Measurements from ENCODE around the gene HNRNPUL1. TPM values are rescaled to one million over a fixed set of nuclear protein-coding genes. Genes with fewer than 3 reads are reported as not detected.
"Not testable (repeated sequence)": the region's sequence is repeated elsewhere in the genome, so short reads cannot be mapped to it uniquely, and the experiment has no call there.

HNRNPUL1 gene
- 100 to 1,000 TPM; 116 to 147 TPM for total RNA-seq
- long read RNA-seq, partial matches to known transcripts = 11 of 16 reads
- long read RNA-seq, other reads (novel, unspliced or antisense) = 2 of 16 reads

DNA sequence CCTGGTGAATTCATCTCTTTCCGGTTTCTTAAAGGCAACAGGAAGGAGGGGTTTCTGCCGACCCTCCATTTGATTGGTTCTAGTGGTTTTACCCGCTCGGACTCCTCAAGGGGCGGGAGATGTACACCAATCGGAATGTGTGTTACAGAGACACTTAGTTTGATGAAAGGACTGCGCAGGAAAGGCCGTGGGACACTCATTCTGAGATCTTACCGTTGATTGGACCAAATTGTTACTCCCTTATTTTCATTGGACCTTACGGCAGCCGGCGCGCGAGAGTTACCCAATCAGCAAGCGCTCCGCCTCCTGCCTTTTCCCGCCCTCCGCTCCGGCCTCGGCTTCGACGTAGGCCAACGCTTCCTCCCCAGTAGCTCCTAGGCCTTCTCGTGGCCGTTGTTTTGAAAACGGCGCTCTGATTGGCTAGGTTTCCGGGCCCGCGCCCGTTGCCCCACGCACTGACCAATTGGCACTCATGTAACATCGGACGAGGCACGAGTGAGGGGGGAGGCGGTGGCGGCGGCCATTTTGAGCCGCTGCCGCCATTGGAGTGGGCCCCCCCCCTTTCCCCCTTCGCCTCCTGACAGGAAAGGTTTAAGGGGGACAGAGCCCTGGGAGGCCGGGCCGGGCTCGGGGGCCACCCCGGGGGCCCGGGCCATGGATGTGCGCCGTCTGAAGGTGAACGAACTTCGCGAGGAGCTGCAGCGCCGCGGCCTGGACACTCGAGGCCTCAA, at the start of gene HNRNPUL1:
HNRNPUL1 (plus strand) TSS at position 523 of the 731 bp plus-strand sequence; CDS start at position 655, 132 bp downstream.
- ATAC-seq = peak; percentile 85 to 87
- intact Hi-C loops (cut with DNase I) = loop anchor here in 1 of 2 donors (2.0 kb wide), 2 partner anchors 37 to 45 kb away; no protein-coding TSS in a partner anchor
- peak; percentile 98 for DNase-seq

DNA sequence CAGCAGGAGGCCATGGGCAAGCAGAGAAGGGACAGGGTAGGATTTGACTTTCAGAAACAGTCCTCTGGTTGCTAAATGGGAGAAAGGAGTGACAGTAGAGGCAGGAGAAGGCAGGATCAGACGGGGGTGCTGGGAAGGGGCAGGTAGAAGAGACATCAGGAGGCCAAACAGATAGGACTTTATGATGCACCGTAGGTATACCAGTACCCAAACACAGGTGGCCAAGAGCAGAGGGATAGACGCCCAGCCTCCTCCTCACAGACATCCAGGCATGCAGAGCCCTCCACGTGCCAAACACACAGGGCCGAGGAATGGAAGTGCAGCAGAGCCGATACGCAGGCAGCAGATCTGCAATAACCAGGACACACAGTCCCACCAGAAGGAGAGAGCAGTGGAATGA, 46.4 kb upstream of the HNRNPUL1 start:
- DNase-seq = no peak
- no peak for ATAC-seq
- intact Hi-C loops (cut with DNase I) = no loop called here

DNA sequence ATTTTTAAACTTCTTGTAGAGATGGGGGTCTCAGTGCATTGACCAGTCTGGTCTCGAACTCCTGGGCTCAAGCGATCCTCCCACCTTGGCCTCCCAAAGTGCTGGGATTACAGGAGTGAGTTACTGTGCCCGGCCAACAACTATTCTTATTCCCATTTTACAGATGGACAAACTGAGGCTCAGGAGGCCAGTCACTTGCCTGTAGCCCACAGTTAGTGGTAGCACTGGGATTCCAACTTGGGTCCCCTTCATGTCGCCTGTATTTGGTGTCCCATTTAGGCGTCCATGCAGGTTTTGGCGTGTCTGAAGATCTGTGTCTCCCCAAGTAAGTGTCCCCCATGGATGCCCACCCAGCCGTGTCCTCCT, 45.9 kb upstream of the HNRNPUL1 start:
- ATAC-seq = no peak
- intact Hi-C loops (cut with DNase I) = no loop called here

DNA sequence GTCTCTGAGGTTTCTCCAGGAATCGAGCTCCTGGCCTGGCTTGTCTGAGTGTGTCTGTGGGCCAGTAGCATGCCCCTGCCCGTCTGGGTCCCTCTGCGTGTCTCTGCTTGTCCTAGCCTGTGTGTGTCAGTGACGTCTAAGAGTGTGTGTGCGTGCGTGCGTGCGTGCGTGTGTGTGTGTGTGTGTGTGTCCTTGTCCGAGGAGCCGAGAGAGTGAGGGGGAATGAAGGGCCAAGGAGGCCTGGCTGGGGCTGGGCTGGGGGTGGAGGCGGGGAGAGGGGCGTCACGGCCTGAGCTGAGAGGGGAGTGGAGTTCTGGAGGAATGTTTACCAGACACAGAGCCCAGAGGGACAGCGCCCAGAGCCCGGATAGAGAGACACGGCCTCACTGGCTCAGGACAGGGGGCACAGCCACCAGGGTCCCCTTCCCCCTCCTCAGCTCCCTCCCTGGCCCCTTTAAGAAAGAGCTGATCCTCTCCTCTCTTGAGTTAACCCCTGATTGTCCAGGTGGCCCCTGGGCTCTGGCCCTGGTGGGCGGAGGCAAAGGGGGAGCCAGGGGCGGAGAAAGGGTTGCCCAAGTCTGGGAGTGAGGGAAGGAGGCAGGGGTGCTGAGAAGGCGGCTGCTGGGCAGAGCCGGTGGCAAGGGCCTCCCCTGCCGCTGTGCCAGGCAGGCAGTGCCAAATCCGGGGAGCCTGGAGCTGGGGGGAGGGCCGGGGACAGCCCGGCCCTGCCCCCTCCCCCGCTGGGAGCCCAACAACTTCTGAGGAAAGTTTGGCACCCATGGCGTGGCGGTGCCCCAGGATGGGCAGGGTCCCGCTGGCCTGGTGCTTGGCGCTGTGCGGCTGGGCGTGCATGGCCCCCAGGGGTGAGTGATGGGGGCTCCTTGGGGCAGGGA, 45.3 kb upstream of the HNRNPUL1 start, which contains the start of gene AXL:
AXL (plus strand) TSS at position 609 of the 893 bp plus-strand sequence; CDS start at position 779, 170 bp downstream.
- peak; percentile 80 for DNase-seq
- intact Hi-C loops (cut with DNase I) = no loop called here
- ATAC-seq = peak; percentile 80 to 83

More for the DNA sequence above, 45.9 kb upstream of the HNRNPUL1 start:
- no peak for DNase-seq

DNA sequence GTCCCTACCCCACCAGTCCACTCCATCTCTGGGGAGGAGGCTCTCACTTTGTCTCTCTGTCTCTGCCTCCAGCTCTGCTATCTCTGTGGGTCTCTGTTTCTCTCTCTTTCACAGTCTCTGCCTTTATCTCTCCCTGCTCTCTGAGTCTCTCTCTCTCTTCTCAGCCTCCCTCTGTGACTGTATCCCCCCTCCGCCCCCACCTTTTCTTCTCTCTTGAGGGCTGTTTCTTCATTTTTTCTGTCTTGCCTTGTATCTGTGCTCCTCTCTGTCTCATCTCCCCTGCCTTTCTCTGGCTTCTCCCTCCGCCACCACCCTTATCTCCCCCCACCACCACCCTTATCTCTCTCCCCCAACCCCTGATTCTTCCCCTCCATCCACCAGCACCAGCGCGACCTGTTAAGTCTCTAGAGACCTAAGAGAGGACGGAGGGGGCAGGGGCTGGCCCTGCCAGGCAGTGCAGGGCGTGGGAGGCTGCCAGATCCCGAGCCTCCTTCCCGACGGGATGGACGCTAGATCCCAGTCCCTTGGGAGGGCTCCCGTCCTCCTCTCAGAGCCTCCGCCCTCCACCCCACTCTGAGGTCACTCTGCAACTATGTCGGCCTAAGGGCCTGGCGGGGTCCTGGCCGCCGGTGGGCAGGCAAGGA, 44.1 kb upstream of the HNRNPUL1 start:
- intact Hi-C loops (cut with DNase I) = no loop called here
- DNase-seq (peak; percentile 72), ATAC-seq (peak; percentile 9 to 25)

DNA sequence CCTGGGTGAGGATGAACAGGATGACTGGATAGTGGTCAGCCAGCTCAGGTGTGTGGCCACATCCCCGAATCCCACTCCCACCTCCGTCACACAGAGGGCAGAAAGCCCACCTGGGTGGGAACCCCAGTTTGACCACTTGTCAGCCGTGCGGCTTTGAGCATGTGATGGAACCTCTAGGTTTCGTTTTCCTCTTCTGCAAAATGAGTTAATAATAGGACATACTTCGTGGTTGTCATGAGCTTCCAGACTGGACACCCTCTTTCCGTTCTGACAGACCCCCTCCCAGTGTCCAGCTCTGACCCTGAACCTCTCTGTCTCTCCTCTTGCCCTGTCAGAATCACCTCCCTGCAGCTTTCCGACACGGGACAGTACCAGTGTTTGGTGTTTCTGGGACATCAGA, 43.4 kb upstream of the HNRNPUL1 start:
- intact Hi-C loops (cut with DNase I) = no loop called here
- ATAC-seq = no peak
- DNase-seq = no peak

DNA sequence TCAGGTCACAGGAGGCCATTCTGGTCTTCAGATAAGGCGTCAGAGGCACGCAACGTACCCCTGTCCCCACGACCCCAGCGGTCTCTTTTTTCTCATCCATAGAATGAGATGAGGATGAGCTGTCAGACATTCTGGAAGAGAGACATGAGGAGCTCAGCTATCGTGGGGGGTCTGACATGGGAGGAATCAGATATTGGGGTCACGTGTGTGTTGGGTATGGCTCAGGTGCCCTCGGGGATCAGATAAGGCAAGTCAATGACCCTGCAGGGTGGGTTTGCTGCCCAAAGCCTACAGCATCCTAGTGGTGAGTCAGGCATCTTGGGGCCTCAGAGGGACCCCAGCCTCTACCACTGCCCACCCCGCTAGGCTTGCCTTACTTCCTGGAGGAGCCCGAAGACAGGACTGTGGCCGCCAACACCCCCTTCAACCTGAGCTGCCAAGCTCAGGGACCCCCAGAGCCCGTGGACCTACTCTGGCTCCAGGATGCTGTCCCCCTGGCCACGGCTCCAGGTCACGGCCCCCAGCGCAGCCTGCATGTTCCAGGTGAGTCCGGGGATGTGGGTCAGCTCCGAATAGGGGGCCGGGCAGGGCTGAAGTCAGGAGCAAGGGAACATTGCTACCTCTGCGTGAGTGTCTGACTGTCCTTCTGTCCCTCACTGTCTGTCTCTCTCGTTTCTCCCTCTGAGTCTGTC, 42.5 kb upstream of the HNRNPUL1 start:
- ATAC-seq (no peak), DNase-seq (no peak)
- intact Hi-C loops (cut with DNase I) = no loop called here

DNA sequence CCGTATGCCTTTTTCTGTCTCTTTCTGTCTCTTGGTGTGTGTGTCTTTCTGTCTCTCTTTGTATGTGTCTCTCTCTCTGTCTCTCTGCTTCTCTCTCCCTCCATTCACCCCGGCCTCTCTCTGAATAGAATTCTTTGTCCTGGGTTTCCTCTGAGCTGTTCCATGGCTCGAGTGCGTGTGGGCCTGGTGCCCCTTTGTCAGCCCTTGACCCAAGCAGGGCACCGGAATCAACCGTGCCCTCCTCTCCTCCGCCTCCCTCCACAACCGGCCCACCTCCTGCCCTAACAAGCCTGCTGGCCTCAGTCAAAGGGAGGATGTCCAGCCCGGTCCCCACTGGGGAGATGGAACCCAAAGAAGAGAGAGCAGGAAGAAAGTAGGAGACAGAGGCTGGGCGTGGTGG, 41.9 kb upstream of the HNRNPUL1 start:
- ATAC-seq (no peak), DNase-seq (no peak)
- intact Hi-C loops (cut with DNase I) = no loop called here

DNA sequence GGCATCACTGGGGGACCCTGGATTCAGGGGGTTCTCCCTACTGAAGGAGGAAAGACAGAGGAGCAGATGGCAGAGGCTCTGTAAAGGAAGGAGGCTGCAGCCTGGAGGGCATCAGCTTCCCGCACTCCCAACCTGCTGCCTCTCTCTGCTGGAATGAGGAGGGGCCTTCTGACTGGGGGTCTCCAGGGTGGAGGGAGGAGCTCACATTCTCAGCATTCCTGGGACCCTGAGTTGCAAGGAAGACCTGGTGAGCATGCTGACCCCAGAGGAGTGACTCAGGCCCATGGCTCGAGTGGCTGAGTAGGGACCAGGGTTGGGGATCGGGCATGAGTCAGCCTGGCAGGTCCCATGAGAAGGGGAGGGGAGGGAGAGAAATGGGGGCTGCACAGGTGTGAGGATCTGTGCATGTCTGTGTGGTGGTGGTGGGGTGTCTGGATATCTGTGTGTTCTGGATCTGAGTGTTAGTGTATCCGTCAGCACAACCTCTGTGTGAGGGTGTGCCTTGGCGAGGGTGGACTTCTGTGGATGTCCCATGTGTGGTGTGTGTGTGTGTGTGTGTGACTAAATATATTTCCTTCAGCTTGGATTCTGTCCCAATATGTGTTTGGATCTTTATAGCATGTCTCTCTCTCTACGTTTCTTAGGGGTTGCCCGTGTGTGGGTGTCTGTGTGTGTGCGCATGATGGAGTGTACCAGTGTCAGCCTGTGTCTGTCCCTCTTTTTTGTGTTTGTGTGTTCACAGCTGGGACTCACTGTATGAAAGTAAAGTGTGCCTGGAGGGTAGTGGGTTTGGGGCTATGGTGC, 40.5 kb upstream of the HNRNPUL1 start:
- ATAC-seq (peak in 1 of 2 donors; percentile 2), DNase-seq (no peak)
- intact Hi-C loops (cut with DNase I) = no loop called here

DNA sequence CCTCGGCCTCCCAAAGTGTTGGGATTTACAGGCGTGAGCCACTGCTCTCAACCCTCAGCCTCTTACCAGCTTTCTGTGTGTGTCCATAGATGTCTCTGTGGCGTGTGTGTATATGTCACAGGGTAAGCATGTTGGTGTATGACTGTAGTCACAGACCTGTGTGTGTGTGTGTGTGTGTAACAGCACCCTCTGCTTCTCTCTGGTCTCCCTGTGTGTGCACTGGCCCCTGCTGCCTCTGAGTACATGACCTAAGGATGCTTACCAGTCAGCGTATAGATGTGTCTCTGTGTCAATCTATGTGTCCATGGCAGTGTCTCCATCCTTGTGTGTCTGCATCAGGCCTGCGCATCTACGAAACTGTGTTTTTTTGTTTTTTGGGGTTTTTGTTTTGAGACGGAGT, 39.5 kb upstream of the HNRNPUL1 start:
- intact Hi-C loops (cut with DNase I) = no loop called here
- DNase-seq = no peak
- no peak for ATAC-seq

DNA sequence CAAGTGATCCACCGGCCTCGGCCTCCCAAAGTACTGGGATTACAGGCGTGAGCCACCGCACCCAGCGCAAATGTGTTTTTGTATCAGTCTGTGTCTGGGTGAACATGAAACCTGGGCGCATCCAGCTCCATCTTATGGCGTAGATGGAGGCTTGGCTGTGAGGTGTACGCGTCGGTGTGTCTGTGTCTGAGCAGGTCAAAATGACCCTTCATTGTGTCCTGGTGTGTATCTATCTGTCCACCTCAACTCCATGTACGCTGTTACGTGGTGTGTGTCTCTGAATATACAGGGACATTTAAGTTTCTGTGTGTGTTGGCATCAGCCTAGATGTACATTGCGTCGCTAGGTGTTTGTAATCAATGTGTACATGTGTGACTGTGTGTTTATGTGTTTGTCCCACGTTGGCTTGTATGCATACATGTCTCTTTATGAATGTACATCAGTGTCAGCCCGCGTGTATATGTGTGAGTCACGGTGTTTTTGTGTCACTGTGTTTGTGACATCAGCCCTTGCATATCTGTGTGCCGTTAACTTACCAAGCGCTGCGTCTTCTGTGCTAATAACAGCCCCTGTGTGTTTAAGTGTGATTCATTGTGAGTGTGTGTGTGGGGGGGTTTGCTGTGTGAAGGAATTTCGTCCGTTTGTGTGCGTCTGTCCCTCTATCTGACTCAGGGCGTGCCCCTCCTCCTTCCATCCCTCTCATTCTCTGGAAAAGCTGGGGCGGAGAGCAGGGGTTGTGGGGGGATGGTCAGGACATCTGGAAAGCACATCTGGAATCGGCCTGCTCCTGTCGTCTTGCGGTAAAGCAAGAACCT, 38.7 kb upstream of the HNRNPUL1 start:
- DNase-seq (peak; percentile 75), ATAC-seq (peak; percentile 71 to 84)
- intact Hi-C loops (cut with DNase I) = loop anchor here in 1 of 2 donors (2.0 kb wide), 1 partner anchor 37 kb away; no protein-coding TSS in a partner anchor

DNA sequence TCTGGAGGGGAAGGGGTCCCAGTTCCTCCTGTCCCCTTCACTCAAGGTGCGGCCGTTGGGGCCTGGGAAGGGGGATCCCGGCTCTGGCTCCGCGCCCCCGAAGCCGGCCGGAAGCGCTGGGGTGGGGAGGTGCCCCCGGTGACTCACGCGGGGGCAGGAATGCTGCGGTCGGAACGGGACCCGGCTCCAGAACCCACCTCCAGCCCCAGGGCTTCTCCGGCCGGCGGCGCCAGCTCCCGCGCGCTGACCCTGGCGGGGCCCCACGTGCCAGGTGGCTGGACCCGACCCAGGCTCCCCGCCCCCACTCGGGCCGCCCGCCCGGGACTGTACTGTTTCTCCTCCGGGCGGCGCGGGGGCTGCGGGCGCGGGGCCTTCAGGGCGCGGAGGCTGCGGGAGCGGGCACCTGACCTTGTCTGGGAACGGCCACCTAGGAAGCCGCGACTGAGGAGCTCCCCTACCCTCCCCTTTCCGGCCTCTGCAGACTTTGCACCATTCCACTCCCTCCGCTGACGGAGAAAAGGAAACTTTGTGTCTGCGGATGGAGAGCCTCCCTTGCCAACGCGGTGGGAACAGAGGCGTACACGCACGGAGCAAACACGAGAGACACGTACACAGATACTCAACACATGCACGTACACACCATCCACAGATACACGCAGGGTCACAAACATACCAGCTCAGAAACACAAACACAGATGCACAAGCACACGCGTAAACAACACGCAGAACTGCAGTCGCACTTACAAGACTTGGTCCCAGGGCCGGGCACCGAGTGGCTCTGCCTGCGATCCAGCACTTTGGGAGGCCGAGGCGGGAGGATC, 37.9 kb upstream of the HNRNPUL1 start:
- intact Hi-C loops (cut with DNase I) = loop anchor here in 1 of 2 donors (2.0 kb wide), 1 partner anchor 37 kb away; no protein-coding TSS in a partner anchor
- peak; percentile 73 for DNase-seq
- peak; percentile 82 to 84 for ATAC-seq

DNA sequence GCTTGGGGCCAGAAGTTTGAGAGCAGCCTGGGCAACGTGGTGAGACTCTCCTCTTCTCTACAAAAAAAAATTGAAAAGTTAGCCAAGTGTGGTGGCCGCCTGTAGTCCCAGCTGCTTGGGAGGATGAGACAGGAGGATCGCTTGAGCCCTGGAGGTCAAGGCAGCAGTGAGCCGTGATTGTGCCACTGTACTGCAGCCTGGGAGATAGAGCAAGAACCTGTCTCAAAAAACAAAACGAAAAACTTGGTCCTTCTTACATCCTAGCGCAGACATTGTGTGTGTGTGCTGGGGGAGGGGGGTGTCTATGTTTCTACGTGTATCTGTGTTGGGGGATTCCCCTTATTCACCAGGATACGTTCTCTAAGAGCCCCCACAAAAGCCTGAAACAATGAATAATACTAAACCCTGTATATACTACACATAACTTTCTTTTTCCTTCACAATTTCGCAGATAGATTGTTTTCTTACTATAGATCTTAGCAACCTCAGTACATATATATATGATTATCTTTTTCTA, 37.2 kb upstream of the HNRNPUL1 start:
- intact Hi-C loops (cut with DNase I) = loop anchor here in 1 of 2 donors (2.0 kb wide), 1 partner anchor 36 kb away; no protein-coding TSS in a partner anchor
- DNase-seq = no peak
- no peak for ATAC-seq

DNA sequence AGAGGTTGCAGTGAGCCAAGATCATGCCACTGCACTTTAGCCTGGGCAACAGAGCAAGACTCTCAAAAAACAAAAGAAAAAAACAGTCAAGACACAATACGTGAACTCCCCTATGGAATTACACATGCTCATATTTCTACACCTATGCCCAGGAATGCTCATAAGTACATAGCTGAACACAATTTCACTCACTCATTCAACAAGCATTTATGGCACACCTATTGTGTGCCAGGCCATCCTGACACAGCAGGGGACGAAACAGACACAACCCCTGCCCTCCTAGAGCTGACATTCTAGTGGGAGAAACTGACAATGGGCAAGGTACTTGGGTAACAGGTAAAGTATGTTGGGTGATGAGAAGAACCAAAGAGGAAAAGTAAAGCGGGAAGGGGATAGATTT, 35.7 kb upstream of the HNRNPUL1 start:
- intact Hi-C loops (cut with DNase I) = no loop called here
- ATAC-seq = no peak
- no peak for DNase-seq

DNA sequence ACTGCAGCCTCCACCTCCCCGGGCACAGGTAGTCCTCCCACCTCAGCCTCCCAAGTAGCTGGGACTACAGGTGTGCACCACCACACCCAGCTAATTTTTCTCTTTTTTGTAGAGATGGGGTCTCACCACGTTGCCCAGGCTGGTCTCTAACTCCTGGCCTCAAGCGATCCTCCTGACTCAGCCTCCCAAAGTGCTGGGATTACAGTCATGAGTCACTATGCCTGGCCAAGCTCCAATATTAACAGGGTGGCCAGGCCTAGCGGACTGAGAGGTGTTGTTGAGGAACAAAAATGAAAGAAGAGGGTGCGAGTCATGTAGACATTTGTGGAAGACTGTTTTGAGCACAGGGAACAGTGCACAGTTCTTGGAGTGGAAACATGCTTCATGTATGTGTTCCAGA, 34.8 kb upstream of the HNRNPUL1 start:
- ATAC-seq; intact Hi-C loops (cut with DNase I); DNase-seq: not testable (repeated sequence)
